ENCODE measurements around the gene IFNA13.
A peak's percentile ranks its signal among the peaks of the same experiment; 100 is the strongest.
"Not testable (repeated sequence)": the region's sequence is repeated elsewhere in the genome, so short reads cannot be mapped to it uniquely, and the experiment has no call there.

The IFNA13 gene

GRCh38 chr9:21367169-21367568 is 688 bp downstream of the IFNA13 start:
- not testable (repeated sequence) for H3K27ac ChIP-seq

GRCh38 chr9:21362287-21362686 is 5.6 kb downstream of the IFNA13 start:
- no peak overlapping the region for H3K4me3 ChIP-seq

More at GRCh38 chr9:21367169-21367568, 688 bp downstream of the IFNA13 start:
- H3K4me3 ChIP-seq = not testable (repeated sequence)

GRCh38 chr9:21357479-21358460 is 10.1 kb downstream of the IFNA13 start:
- peak overlapping the region in 2 of 21 experiments; percentile 10 to 16 for H3K27ac ChIP-seq

More at GRCh38 chr9:21362287-21362686, 5.6 kb downstream of the IFNA13 start:
- no peak overlapping the region for H3K27ac ChIP-seq

GRCh38 chr9:21350787-21351186 is 17.1 kb downstream of the IFNA13 start, which contains the start of gene IFNA6:
IFNA6 (minus strand) TSS chr9:21350887; CDS start chr9:21350887, 0 bp downstream.
- Histone ChIP-seq H3K4me3 (no peak within 1 kb of the TSS), H3K27ac (no peak within 1 kb of the TSS)

More at GRCh38 chr9:21357479-21358460, 10.1 kb downstream of the IFNA13 start:
- no peak overlapping the region for H3K4me3 ChIP-seq

- no peak overlapping the region for H3K27ac ChIP-seq
- H3K4me3 ChIP-seq = no peak overlapping the region
Observed at GRCh38 chr9:21348430-21348970, 19.4 kb downstream of the IFNA13 start.

- H3K4me3 ChIP-seq = no peak overlapping the region
- H3K27ac ChIP-seq = no peak overlapping the region
Observed at GRCh38 chr9:21340735-21341134, 27.1 kb downstream of the IFNA13 start.

- Histone ChIP-seq H3K27ac (no peak overlapping the region), H3K4me3 (no peak overlapping the region)
Observed at GRCh38 chr9:21336457-21336856, 31.4 kb downstream of the IFNA13 start.

- Histone ChIP-seq H3K27ac (peak within 1 kb of the TSS; percentile 83 to 100 (median 97)), H3K4me3 (peak within 1 kb of the TSS; percentile 57 to 92 (median 70))
Observed at GRCh38 chr9:21334701-21335632, 32.9 kb downstream of the IFNA13 start, which contains the start of gene KLHL9. KLHL9 (minus strand) TSS chr9:21335404; CDS start chr9:21334859, 545 bp downstream.

- H3K4me3 ChIP-seq = no peak overlapping the region
- H3K27ac ChIP-seq = no peak overlapping the region
Observed at GRCh38 chr9:21333226-21333625, 34.6 kb downstream of the IFNA13 start.

- H3K4me3 ChIP-seq = no peak overlapping the region
Observed at GRCh38 chr9:21331676-21332402, 36.0 kb downstream of the IFNA13 start.

GRCh38 chr9:21326526-21327139 is 41.2 kb downstream of the IFNA13 start:
- H3K4me3 ChIP-seq = no peak overlapping the region
- H3K27ac ChIP-seq = no peak overlapping the region

More at GRCh38 chr9:21331676-21332402, 36.0 kb downstream of the IFNA13 start:
- peak overlapping the region in 1 of 21 experiments; percentile 47 for H3K27ac ChIP-seq

GRCh38 chr9:21324047-21324446 is 43.8 kb downstream of the IFNA13 start:
- Histone ChIP-seq H3K4me3 (no peak overlapping the region), H3K27ac (no peak overlapping the region)

- Histone ChIP-seq H3K27ac (no peak overlapping the region), H3K4me3 (no peak overlapping the region)
Observed at GRCh38 chr9:21322911-21323461, 44.9 kb downstream of the IFNA13 start.

GRCh38 chr9:21320465-21320864 is 47.4 kb downstream of the IFNA13 start:
- Histone ChIP-seq H3K4me3 (no peak overlapping the region), H3K27ac (no peak overlapping the region)

- Histone ChIP-seq H3K27ac (no peak overlapping the region), H3K4me3 (no peak overlapping the region)
Observed at GRCh38 chr9:21317956-21318923, 49.6 kb downstream of the IFNA13 start.
